Inflammatory macrophage (primary cell): Measurements from ENCODE around the gene MSMB.
A peak's percentile ranks its signal among the peaks of the same experiment; 100 is the strongest.
"Not testable (repeated sequence)": the region's sequence is repeated elsewhere in the genome, so short reads cannot be mapped to it uniquely, and the experiment has no call there.

Experiments
- DNase-seq, 2 donors: peaks; one replicate each; pipeline ENCODE4 v3.0.0-alpha.2; 2020 to 2022

Gene MSMB

GRCh38 chr10:46069771-46070463 is 23.8 kb upstream of the MSMB start:
- peak in 1 of 2 donors; percentile 6 for DNase-seq

GRCh38 chr10:46068905-46069304 is 22.8 kb upstream of the MSMB start:
- no peak for DNase-seq

GRCh38 chr10:46068117-46068516 is 22.0 kb upstream of the MSMB start:
- no peak for DNase-seq

GRCh38 chr10:46064269-46064817 is 18.3 kb upstream of the MSMB start:
- no peak for DNase-seq

GRCh38 chr10:46062723-46063428 is 16.8 kb upstream of the MSMB start:
- peak; percentile 24 to 42 for DNase-seq

GRCh38 chr10:46060706-46061105 is 14.6 kb upstream of the MSMB start:
- no peak for DNase-seq

- not testable (repeated sequence) for DNase-seq
These were observed 11.9 kb upstream of the MSMB start for GRCh38 chr10:46057927-46058326.

GRCh38 chr10:46057038-46057437 is 11.0 kb upstream of the MSMB start:
- no peak for DNase-seq

GRCh38 chr10:46055771-46056170 is 9.7 kb upstream of the MSMB start:
- no peak for DNase-seq

- DNase-seq = no peak
These were observed 7.7 kb upstream of the MSMB start for GRCh38 chr10:46053534-46054434.

- DNase-seq = no peak
These were observed 6.8 kb upstream of the MSMB start for GRCh38 chr10:46052791-46053375.

GRCh38 chr10:46052057-46052790 is 6.2 kb upstream of the MSMB start:
- no peak for DNase-seq

GRCh38 chr10:46050941-46051623 is 5.0 kb upstream of the MSMB start:
- no peak for DNase-seq

- DNase-seq = not testable (repeated sequence)
These were observed 3.4 kb upstream of the MSMB start for GRCh38 chr10:46049497-46049831.

GRCh38 chr10:46048152-46048551 is 2.1 kb upstream of the MSMB start:
- DNase-seq = no peak

GRCh38 chr10:46042527-46042926 is 3.5 kb downstream of the MSMB start:
- no peak for DNase-seq

- no peak for DNase-seq
These were observed 6.1 kb downstream of the MSMB start for GRCh38 chr10:46040004-46040403.

- DNase-seq = no peak
These were observed 8.8 kb downstream of the MSMB start for GRCh38 chr10:46037107-46037825.

- DNase-seq = no peak
These were observed 9.9 kb downstream of the MSMB start for GRCh38 chr10:46035923-46036849.
